H1 (cell line): ENCODE measurements around the gene SPEF2. TPM values are rescaled to one million over a fixed set of nuclear protein-coding genes. Genes with fewer than 3 reads are reported as not detected.

Source experiments
- CTCF ChIA-PET: fragments of 300-600 bp; sonication (Branson Sonifier 250); formaldehyde crosslinking; loops from one replicate; lab custom pipeline; 2021; ENCODE audit not compliant: partially characterized antibody; lab: Charles Lee
- POLR2A ChIA-PET: fragments of 300-600 bp; sonication (Branson Sonifier 250); formaldehyde crosslinking; loops from one replicate; lab custom pipeline; 2021; ENCODE audit warnings: inconsistent platforms; ENCODE audit not compliant: partially characterized antibody; lab: Charles Lee
- DNase-seq, 2 experiments: peaks; one replicate each; pipeline versions ENCODE4 v3.0.0 to v3.0.0-alpha.2; 2010 to 2022; ENCODE audit warnings: low spot score in 2 of 2, low read depth in 1 of 2, mixed read lengths in 1 of 2
- FAIRE-seq: peaks from 2 replicates; lab custom pipeline; 2011; peaks lifted over from hg19 to GRCh38; lab: Jason Lieb, UNC
- H2AFZ ChIP-seq: 2 replicates; pipeline ENCODE4 v1.8.1; 2012; ENCODE audit warnings: low read length, inconsistent platforms
- H2AK5ac ChIP-seq: 2 replicates; pipeline ENCODE4 v1.6.1; 2013; ENCODE audit warnings: low read depth, low read length
- H2BK120ac ChIP-seq: replicated peaks from 2 replicates; pipeline ENCODE3; 2013; ENCODE audit warnings: low read depth, low read length, inconsistent platforms
- H2BK12ac ChIP-seq: 2 replicates; pipeline ENCODE4 v1.6.1; 2013; ENCODE audit warnings: low read depth, low read length
- H2BK15ac ChIP-seq: 2 replicates; pipeline ENCODE4 v1.6.1; 2013; ENCODE audit warnings: low read length
- H2BK20ac ChIP-seq: 2 replicates; pipeline ENCODE4 v1.6.1; 2013; ENCODE audit warnings: low read length
- H2BK5ac ChIP-seq: 2 replicates; pipeline ENCODE4 v1.6.1; 2013; ENCODE audit warnings: low read depth, low read length
- H3K14ac ChIP-seq: 2 replicates; pipeline ENCODE4 v1.6.1; 2013; ENCODE audit warnings: inconsistent platforms; ENCODE audit not compliant: insufficient read length
- H3K18ac ChIP-seq: 2 replicates; pipeline ENCODE4 v1.6.1; 2013; ENCODE audit warnings: low read length; ENCODE audit errors: extremely low read depth
- H3K23ac ChIP-seq: 2 replicates; pipeline ENCODE4 v1.6.1; 2013; ENCODE audit warnings: inconsistent platforms; ENCODE audit not compliant: insufficient read length
- H3K23me2 ChIP-seq: 2 replicates; pipeline ENCODE4 v1.6.1; 2013; ENCODE audit warnings: low read depth, low read length
- H3K27ac ChIP-seq: 2 replicates; pipeline ENCODE4 v1.6.1; 2011; ENCODE audit warnings: low read depth, low read length, inconsistent platforms
- H3K27me3 ChIP-seq, 4 experiments: replicated peaks in 1 of 4; 1 replicate in 1 of 4; 2 replicates in 3 of 4; pipeline versions ENCODE4 v1.6.1 to v1.8.1; 2011 to 2013; ENCODE audit warnings: low read length in 3 of 4, mild to moderate bottlenecking in 3 of 4, inconsistent platforms in 2 of 4, mixed read lengths in 2 of 4, moderate library complexity in 1 of 4; ENCODE audit not compliant: control insufficient read depth in 3 of 4, insufficient read depth in 3 of 4; ENCODE audit errors: extremely low read depth in 1 of 4
- H3K36me3 ChIP-seq, 4 experiments: 2 replicates each; pipeline versions ENCODE4 v1.6.1 to v1.8.1; 2011 to 2013; ENCODE audit warnings: mild to moderate bottlenecking in 4 of 4, low read length in 3 of 4, moderate library complexity in 2 of 4, control low read depth in 1 of 4, inconsistent platforms in 1 of 4; ENCODE audit not compliant: insufficient read depth in 4 of 4, control insufficient read depth in 2 of 4
- H3K4ac ChIP-seq: replicated peaks from 2 replicates; pipeline ENCODE3; 2013; ENCODE audit warnings: low read length, low read depth, mixed read lengths, inconsistent platforms; ENCODE audit not compliant: insufficient read length
- H3K4me1 ChIP-seq, 4 experiments: replicated peaks in 1 of 4; 1 replicate in 1 of 4; 2 replicates in 3 of 4; pipeline versions ENCODE4 v1.6.1 to v1.8.1; 2011 to 2013; ENCODE audit warnings: low read length in 3 of 4, inconsistent platforms in 2 of 4, mixed read lengths in 1 of 4; ENCODE audit not compliant: insufficient read depth in 4 of 4, control insufficient read depth in 3 of 4
- H3K4me2 ChIP-seq, 2 experiments: 2 replicates each; pipeline versions ENCODE4 v1.6.1 to v1.8.1; 2011 to 2013; ENCODE audit warnings: low read depth in 2 of 2, low read length in 2 of 2, control low read depth in 1 of 2, inconsistent platforms in 1 of 2, mild to moderate bottlenecking in 1 of 2; ENCODE audit not compliant: insufficient read depth in 1 of 2
- H3K4me3 ChIP-seq, 4 experiments: fragments of 200-600, 300-600 bp in 1 of 4; sonication (generic), shearing (Covaris generic), sonication (Bioruptor Twin) in 1 of 4; 2 replicates each; pipeline versions ENCODE4 v1.5.1 to v1.8.1; 2011 to 2016; ENCODE audit warnings: low read length in 4 of 4, low read depth in 3 of 4, control low read depth in 2 of 4, inconsistent platforms in 2 of 4, mild to moderate bottlenecking in 2 of 4, mixed read lengths in 1 of 4, moderate library complexity in 1 of 4; ENCODE audit not compliant: insufficient read depth in 2 of 4; ENCODE audit errors: extremely low read depth in 1 of 4
- H3K56ac ChIP-seq: replicated peaks from 2 replicates; pipeline ENCODE3; 2013; ENCODE audit warnings: low read depth, mild to moderate bottlenecking, mixed read lengths, low read length, inconsistent platforms; ENCODE audit not compliant: insufficient read length
- H3K79me1 ChIP-seq: 2 replicates; pipeline ENCODE4 v1.6.1; 2013; ENCODE audit warnings: low read depth, low read length, control low read depth
- H3K79me2 ChIP-seq, 2 experiments: 2 replicates each; pipeline versions ENCODE4 v1.6.1 to v1.8.1; 2012 to 2013; ENCODE audit warnings: low read length in 2 of 2, mild to moderate bottlenecking in 2 of 2, inconsistent platforms in 1 of 2; ENCODE audit not compliant: insufficient read depth in 2 of 2, control insufficient read depth in 1 of 2
- H3K9ac ChIP-seq, 4 experiments: replicated peaks in 1 of 4; 1 replicate in 1 of 4; 2 replicates in 3 of 4; pipeline versions ENCODE4 v1.6.1 to v1.8.1; 2011 to 2013; ENCODE audit warnings: low read depth in 3 of 4, low read length in 3 of 4, control low read depth in 2 of 4, mild to moderate bottlenecking in 2 of 4, moderate library complexity in 2 of 4, inconsistent platforms in 1 of 4; ENCODE audit errors: extremely low read depth in 1 of 4
- H3K9me3 ChIP-seq, 2 experiments: 2 replicates each; pipeline versions ENCODE4 v1.6.1 to v1.8.1; 2012 to 2013; ENCODE audit warnings: mild to moderate bottlenecking in 2 of 2, moderate library complexity in 2 of 2, control low read depth in 1 of 2, inconsistent platforms in 1 of 2, low read depth in 1 of 2, low read length in 1 of 2, mixed read lengths in 1 of 2; ENCODE audit not compliant: insufficient read depth in 2 of 2
- H4K20me1 ChIP-seq, 2 experiments: replicated peaks in 1 of 2; 2 replicates each; pipeline versions ENCODE3 to v1.8.1; 2011 to 2013; ENCODE audit warnings: inconsistent platforms in 2 of 2, low read length in 2 of 2, mild to moderate bottlenecking in 1 of 2; ENCODE audit not compliant: insufficient read depth in 2 of 2, control insufficient read depth in 1 of 2
- H4K5ac ChIP-seq: 2 replicates; pipeline ENCODE4 v1.6.1; 2013; ENCODE audit warnings: low read length, low read depth, mixed read lengths, inconsistent platforms; ENCODE audit not compliant: insufficient read length
- H4K8ac ChIP-seq: 2 replicates; pipeline ENCODE4 v1.8.0; 2013; ENCODE audit warnings: mild to moderate bottlenecking, moderate library complexity, low read length, inconsistent platforms; ENCODE audit not compliant: insufficient read depth; ENCODE audit errors: extremely low read depth
- H4K91ac ChIP-seq: replicated peaks from 2 replicates; pipeline ENCODE3; 2013; ENCODE audit warnings: low read length, mixed read lengths, inconsistent platforms; ENCODE audit not compliant: insufficient read length
- ASH2L ChIP-seq: fragments of 200-600, 300-600 bp; sonication (generic); IDR thresholded peaks from one replicate; pipeline ENCODE4 v1.7.1; 2017; ENCODE audit warnings: low read length
- BCL11A ChIP-seq, 2 experiments: IDR thresholded peaks; one replicate each; pipeline ENCODE4 v1.6.1; 2011; ENCODE audit warnings: low read depth in 2 of 2, low read length in 2 of 2, mild to moderate bottlenecking in 2 of 2
- CHD2 ChIP-seq: IDR thresholded peaks from 2 replicates; pipeline ENCODE4 v1.6.1; 2012; ENCODE audit warnings: low read length, improper control_type of control experiment
- CTBP2 ChIP-seq: IDR thresholded peaks from 2 replicates; pipeline ENCODE4 v1.7.0; 2011; ENCODE audit warnings: borderline replicate concordance, mild to moderate bottlenecking, moderate library complexity, mixed read lengths, low read length; ENCODE audit not compliant: insufficient read depth, insufficient read length
- EZH2 ChIP-seq: fragments of 200-600 bp; sonication (generic); IDR thresholded peaks from 2 replicates; pipeline ENCODE4 v1.7.1; 2012; ENCODE audit warnings: low read depth, mild to moderate bottlenecking, moderate library complexity, low read length, inconsistent platforms; ENCODE audit not compliant: severe bottlenecking
- KDM1A ChIP-seq: fragments of 200-600, 300-600 bp; sonication (generic); IDR thresholded peaks from 2 replicates; pipeline ENCODE4 v1.7.1; 2016; ENCODE audit warnings: mild to moderate bottlenecking, low read length, borderline replicate concordance
- KDM5A ChIP-seq: fragments of 200-600 bp; IDR thresholded peaks from 2 replicates; pipeline ENCODE4 v1.7.1; 2012; ENCODE audit warnings: mild to moderate bottlenecking, low read length, inconsistent platforms, mixed read lengths
- MAFK ChIP-seq: IDR thresholded peaks from 2 replicates; pipeline ENCODE4 v1.6.1; 2012; ENCODE audit warnings: low read depth, mild to moderate bottlenecking, improper control_type of control experiment, low read length
- NANOG ChIP-seq: IDR thresholded peaks from 2 replicates; pipeline ENCODE4 v1.6.1; 2011; ENCODE audit warnings: low read length, low read depth, mild to moderate bottlenecking, inconsistent platforms; ENCODE audit not compliant: insufficient read depth, poor library complexity, severe bottlenecking
- SAP30 ChIP-seq: fragments of 300-600 bp; sonication (generic); IDR thresholded peaks from 2 replicates; pipeline ENCODE4 v1.7.1; 2012; ENCODE audit warnings: low read length, moderate library complexity, mild to moderate bottlenecking, inconsistent platforms; ENCODE audit not compliant: insufficient read depth, insufficient replicate concordance
- TAF7 ChIP-seq: optimal IDR thresholded peaks from 2 replicates; pipeline ENCODE3; 2011; ENCODE audit warnings: low read depth, mild to moderate bottlenecking, inconsistent platforms, low read length, moderate library complexity, borderline replicate concordance
- WGBS, 2 experiments: shearing (Covaris generic) in 1 of 2; methylation state at CpG; one replicate each; pipeline versions ENCODE4 v1.1.6 to v1.1.7; 2013 to 2015; ENCODE audit warnings: low lambda C conversion rate in 2 of 2, mixed read lengths in 2 of 2, inconsistent platforms in 1 of 2, low coverage in 1 of 2, missing lambda C conversion rate in 1 of 2; ENCODE audit not compliant: insufficient replicate concordance in 2 of 2, insufficient coverage in 1 of 2, insufficient read length in 1 of 2; ENCODE audit errors: extremely low coverage in 1 of 2, missing lambda C conversion rate in 1 of 2; 5-methylcytosine and 5-hydroxymethylcytosine counted together
- polyA plus RNA-seq, 7 experiments: library from polyadenylated mRNA; depleted of rRNA in 3 of 7; stranded (reverse) in 5 of 7; unstranded in 2 of 7; fragments of >200 nt in 5 of 7; fragments of 200-250 nt in 2 of 7; gene quantifications; 1 replicate in 5 of 7; 2 replicates in 1 of 7; 4 replicates in 1 of 7; pipeline versions ENCODE4 v1.2.1 to v1.2.3, GENCODE V29; 2011 to 2013; ENCODE audit warnings: missing spikeins in 2 of 7, mixed read lengths in 2 of 7
- total RNA-seq: library from RNA; stranded (reverse); fragmentation: NEBNext Ultra II Directional; extraction: Animal tissue kit (Norgen Biotek cat#: 25700); gene quantifications from 2 replicates; pipeline ENCODE4 v1.2.1, GENCODE V29; 2021
- TF ChIP-seq, protein P1 (sequence below): IDR thresholded peaks from 2 replicates; pipeline ENCODE4 v1.6.1; 2011; ENCODE audit warnings: low read length, improper control_type of control experiment

Gene SPEF2
- total and polyA plus RNA-seq, 2 of the 8 experiments (the other 6 are each of a cell fraction or from before 2014, with no cell fraction given), result 0.14 to 0.73 TPM

- Histone ChIP-seq H2BK12ac (no peak overlapping the region), H2BK120ac (no peak overlapping the region), H3K4me2 (no peak overlapping the region), H3K9ac (no peak overlapping the region), H3K9me3 (no peaks in the 10 kb centered on the region), H4K91ac (no peak overlapping the region), H3K56ac (no peak overlapping the region), H3K27ac (no peak overlapping the region), H3K36me3 (no peaks in the 10 kb centered on the region; a peak in 1 of 8 replicates), H3K23ac (no peak overlapping the region), H3K4me3 (no peak overlapping the region), H2AK5ac (no peak overlapping the region), H3K4ac (no peak overlapping the region), H3K79me2 (no peaks in the 10 kb centered on the region), H3K23me2 (no peaks in the 10 kb centered on the region), H2AFZ (no peak overlapping the region), H2BK5ac (no peak overlapping the region), H3K79me1 (no peaks in the 10 kb centered on the region), H4K20me1 (no peaks in the 10 kb centered on the region), H3K18ac (no peak overlapping the region), H2BK15ac (no peak overlapping the region; the same call in 1 of the 2 replicates), H4K8ac (no peak overlapping the region), H3K14ac (no peak overlapping the region), H3K27me3 (no peaks in the 10 kb centered on the region), H4K5ac (no peak overlapping the region), H2BK20ac (no peak overlapping the region), H3K4me1 (peaks cover 0 to 7% (median 2%) of the 10 kb centered on the region in 4 experiments; a peak in 3 of 7 replicates)
- WGBS, 2 experiments, result 97% methylated on average over 3 of the region's 3 CpGs; no CpG with 5 or more reads in 1 of the 2 experiments
- ChIA-PET CTCF (interaction anchor here (0.6 to 1.4 kb wide), 4 partner anchors 12 to 631 kb away, joined by 3 to 4 read pairs (median 3); no protein-coding TSS in a partner anchor), POLR2A (interaction anchor here (0.6 kb wide), 1 partner anchor 22 kb away, joined by 3 read pairs; no protein-coding TSS in a partner anchor)
- FAIRE-seq, result no peak
- no peak for DNase-seq
- TF ChIP-seq, protein P1, sequence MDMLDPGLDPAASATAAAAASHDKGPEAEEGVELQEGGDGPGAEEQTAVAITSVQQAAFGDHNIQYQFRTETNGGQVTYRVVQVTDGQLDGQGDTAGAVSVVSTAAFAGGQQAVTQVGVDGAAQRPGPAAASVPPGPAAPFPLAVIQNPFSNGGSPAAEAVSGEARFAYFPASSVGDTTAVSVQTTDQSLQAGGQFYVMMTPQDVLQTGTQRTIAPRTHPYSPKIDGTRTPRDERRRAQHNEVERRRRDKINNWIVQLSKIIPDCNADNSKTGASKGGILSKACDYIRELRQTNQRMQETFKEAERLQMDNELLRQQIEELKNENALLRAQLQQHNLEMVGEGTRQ, result no peak
- TF ChIP-seq NANOG, result no peak
- no peak for TF ChIP-seq KDM1A
- no peak for TF ChIP-seq MAFK
- no peak for TF ChIP-seq KDM5A
- TF ChIP-seq CHD2, result no peak
- TF ChIP-seq ASH2L, result no peak
- TF ChIP-seq EZH2, result no peak
- TF ChIP-seq BCL11A (IDR thresholded peaks at IDR 0.05; ENCODE audit: low read depth in 2 of 2, low read length in 2 of 2), result no peak
- no peak for TF ChIP-seq TAF7
- TF ChIP-seq SAP30, result no peak
- no peak for TF ChIP-seq CTBP2
Observed at GRCh38 chr5:35863159-35863558, 245.5 kb downstream of the SPEF2 start.
